Mammary microvascular endothelial cell (primary cell): ENCODE measurements around the gene CCNL2. TPM values are rescaled to one million over a fixed set of nuclear protein-coding genes. Genes with fewer than 3 reads are reported as not detected.

Experiments used
- total RNA-seq: library from RNA; depleted of rRNA; stranded (reverse); fragments of >200 nt; gene quantifications from 2 replicates; pipeline ENCODE4 v1.2.3, GENCODE V29; 2015

The CCNL2 gene
- total RNA-seq, result 40.4 and 46.4 TPM in 2 replicates

GRCh38 chr1:1399187-1399871, at the start of gene CCNL2:
Gene CCNL2 (minus strand): TSS chr1:1399335. CDS start chr1:1399306, 29 bp downstream.

GRCh38 chr1:1435106-1435903, 36.2 kb upstream of the CCNL2 start, which contains the start of gene VWA1:
Gene VWA1 (plus strand): TSS chr1:1435690. CDS start chr1:1435749, 59 bp downstream.

GRCh38 chr1:1421147-1421906, 22.2 kb upstream of the CCNL2 start, which contains the start of gene ANKRD65:
Gene ANKRD65 (minus strand): TSS chr1:1421276. CDS start chr1:1421005, 271 bp downstream.

DNA sequence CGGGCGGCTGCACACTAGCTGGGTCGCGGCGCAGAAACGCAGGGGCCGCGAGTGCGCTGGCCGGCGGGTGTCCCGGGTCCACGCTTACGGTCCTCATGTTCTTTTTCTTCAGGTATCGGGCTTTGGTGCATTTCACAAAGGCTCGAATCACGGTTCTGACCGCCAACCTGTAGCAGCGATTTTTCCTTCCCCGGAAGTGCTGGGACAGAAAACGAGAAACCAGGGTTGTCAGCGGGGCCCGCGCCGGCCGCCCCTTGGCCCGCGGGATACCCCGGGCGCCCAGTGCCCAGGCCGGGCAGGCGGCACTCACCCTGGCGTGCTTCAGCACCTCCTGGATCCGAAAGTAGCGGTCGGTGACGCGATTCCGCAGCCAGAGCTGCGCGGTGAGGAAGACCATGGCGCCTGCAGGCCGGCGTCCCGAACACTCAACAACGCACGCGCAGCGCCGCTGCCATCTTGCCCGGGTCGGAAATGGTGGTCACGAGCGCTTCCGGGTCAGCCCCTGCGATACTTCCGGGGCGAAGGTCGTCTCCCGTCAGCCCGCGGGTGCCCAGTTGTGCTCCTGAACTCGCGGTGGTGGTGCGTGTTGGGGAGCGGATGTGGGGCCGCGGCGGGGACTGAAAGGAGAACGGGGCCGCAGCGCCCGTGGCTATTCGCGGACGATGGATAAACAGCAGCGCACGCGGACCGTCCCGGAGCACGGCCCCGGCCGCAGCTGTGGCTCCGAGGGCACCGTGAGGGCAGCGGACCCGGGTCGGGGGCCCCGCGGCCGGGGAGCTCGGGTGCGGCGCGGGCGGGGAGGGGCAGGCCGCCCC, 7.9 kb upstream of the CCNL2 start, which contains the start of gene MRPL20:
TSS of gene MRPL20 (minus strand) at position 473 of the 815 bp plus-strand sequence. CDS start at position 397, 76 bp downstream.

GRCh38 chr1:1374929-1375662, 24.0 kb downstream of the CCNL2 start, which contains the start of gene AURKAIP1:
Gene AURKAIP1 (minus strand): TSS chr1:1375207. CDS start chr1:1374756, 451 bp downstream.

GRCh38 chr1:1358433-1359271, 40.5 kb downstream of the CCNL2 start, which contains the start of gene MXRA8:
Gene MXRA8 (minus strand): TSS chr1:1358555. CDS start chr1:1358504, 51 bp downstream.

DNA sequence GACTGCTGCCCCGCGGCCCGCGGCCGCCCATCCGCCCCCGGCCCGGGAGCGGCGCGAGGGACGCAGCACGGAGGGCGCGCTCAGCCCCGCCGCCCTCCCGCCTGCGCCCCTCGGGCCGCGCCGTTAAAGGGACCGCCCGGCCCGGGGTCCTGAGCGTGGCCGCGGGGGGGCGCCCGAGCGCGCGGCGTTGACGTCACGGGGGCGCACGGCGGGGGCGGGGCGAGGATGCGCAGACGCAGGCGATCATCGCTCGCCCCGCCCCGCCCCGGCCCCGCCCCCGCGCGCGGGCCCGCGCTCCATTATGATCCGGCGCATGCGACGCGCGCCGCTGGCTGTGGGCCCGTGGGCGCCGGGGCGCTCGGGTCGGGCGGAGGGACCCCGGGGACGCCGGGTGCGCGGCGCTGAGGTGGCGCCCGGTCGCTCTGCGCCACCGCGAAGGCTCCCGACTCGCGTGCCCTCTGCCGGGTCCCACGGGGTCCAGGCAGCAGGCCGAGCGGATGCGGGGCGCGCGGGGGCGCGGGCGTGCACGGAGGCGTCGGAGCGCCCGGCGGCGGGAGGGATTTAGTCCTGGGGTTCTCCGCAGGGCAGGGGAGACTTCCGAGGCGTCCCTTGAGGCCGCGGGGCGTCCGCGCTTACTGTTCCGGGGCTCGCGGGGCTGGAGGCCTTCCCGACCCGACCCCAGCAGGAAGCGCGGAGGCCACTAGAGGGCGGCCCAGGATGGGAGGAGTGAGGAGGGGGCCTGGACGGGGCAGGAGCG, 49.7 kb downstream of the CCNL2 start, which contains the start of gene DVL1:
TSS of gene DVL1 (minus strand) at position 163 of the 757 bp plus-strand sequence. CDS start 353 bp downstream, outside the sequence.

Other genes with a start within 250 kb of the CCNL2 start
- not detected in 2 replicates for gene TTLL10, start 225.5 kb downstream of the CCNL2 start, total RNA-seq
- gene TNFRSF18, start 192.7 kb downstream of the CCNL2 start, total RNA-seq, result not detected in 2 replicates
- 1.4 and 2.0 TPM in 2 replicates for gene TNFRSF4, start 185.2 kb downstream of the CCNL2 start, total RNA-seq
- 205 and 217 TPM in 2 replicates for gene SDF4, start 167.3 kb downstream of the CCNL2 start, total RNA-seq
- gene B3GALT6, start 167.1 kb downstream of the CCNL2 start, total RNA-seq, result 27.9 and 30.2 TPM in 2 replicates
- gene C1QTNF12, start 152.6 kb downstream of the CCNL2 start, total RNA-seq, result 0.25 and 0.27 TPM in 2 replicates
- 36.0 and 43.3 TPM in 2 replicates for gene UBE2J2, start 125.5 kb downstream of the CCNL2 start, total RNA-seq
- 0.05 and 0.67 TPM in 2 replicates for gene SCNN1D, start 118.9 kb downstream of the CCNL2 start, total RNA-seq
- gene ACAP3, start 91.4 kb downstream of the CCNL2 start, total RNA-seq, result 13.7 and 20.6 TPM in 2 replicates
- 38.5 and 38.6 TPM in 2 replicates for gene PUSL1, start 90.7 kb downstream of the CCNL2 start, total RNA-seq
- 83.0 and 98.9 TPM in 2 replicates for gene INTS11, start 74.7 kb downstream of the CCNL2 start, total RNA-seq
- gene CPTP, start 74.5 kb downstream of the CCNL2 start, total RNA-seq, result 40.4 and 40.6 TPM in 2 replicates
- not detected in 2 replicates for gene TAS1R3, start 68.1 kb downstream of the CCNL2 start, total RNA-seq
- gene DVL1, start 49.9 kb downstream of the CCNL2 start, total RNA-seq, result 41.1 and 41.3 TPM in 2 replicates
- 0.20 and 0.34 TPM in 2 replicates for gene MXRA8, start 40.8 kb downstream of the CCNL2 start, total RNA-seq
- gene AURKAIP1, start 24.1 kb downstream of the CCNL2 start, total RNA-seq, result 180 and 195 TPM in 2 replicates
- gene MRPL20, start 8.0 kb upstream of the CCNL2 start, total RNA-seq, result 204 and 208 TPM in 2 replicates
- gene ANKRD65, start 21.9 kb upstream of the CCNL2 start, total RNA-seq, result 0.47 and 0.64 TPM in 2 replicates
- gene VWA1, start 36.4 kb upstream of the CCNL2 start, total RNA-seq, result 45.7 and 49.0 TPM in 2 replicates
- 0.07 TPM in 1 of 2 replicates, not detected in the other for gene ATAD3C, start 50.4 kb upstream of the CCNL2 start, total RNA-seq
- gene ATAD3B, start 72.4 kb upstream of the CCNL2 start, total RNA-seq, result 40.2 and 43.1 TPM in 2 replicates
- 50.7 and 56.6 TPM in 2 replicates for gene ATAD3A, start 112.8 kb upstream of the CCNL2 start, total RNA-seq
- gene TMEM240, start 141.3 kb upstream of the CCNL2 start, total RNA-seq, result 0.69 and 1.7 TPM in 2 replicates
- gene SSU72, start 175.5 kb upstream of the CCNL2 start, total RNA-seq, result 111 and 116 TPM in 2 replicates
- gene FNDC10, start 200.8 kb upstream of the CCNL2 start, total RNA-seq, result 2.1 and 3.1 TPM in 2 replicates
- gene MIB2, start 216.2 kb upstream of the CCNL2 start, total RNA-seq, result 15.9 and 17.7 TPM in 2 replicates
- gene MMP23B, start 232.8 kb upstream of the CCNL2 start, total RNA-seq, result 0.49 and 2.4 TPM in 2 replicates